ENCODE results near the gene PDCD11. TPM values are rescaled to one million over a fixed set of nuclear protein-coding genes. Genes with fewer than 3 reads are reported as not detected.

PDCD11 gene
- total RNA-seq, 2 donors from 2014 or later: 62.3 to 65.8 TPM

DNA sequence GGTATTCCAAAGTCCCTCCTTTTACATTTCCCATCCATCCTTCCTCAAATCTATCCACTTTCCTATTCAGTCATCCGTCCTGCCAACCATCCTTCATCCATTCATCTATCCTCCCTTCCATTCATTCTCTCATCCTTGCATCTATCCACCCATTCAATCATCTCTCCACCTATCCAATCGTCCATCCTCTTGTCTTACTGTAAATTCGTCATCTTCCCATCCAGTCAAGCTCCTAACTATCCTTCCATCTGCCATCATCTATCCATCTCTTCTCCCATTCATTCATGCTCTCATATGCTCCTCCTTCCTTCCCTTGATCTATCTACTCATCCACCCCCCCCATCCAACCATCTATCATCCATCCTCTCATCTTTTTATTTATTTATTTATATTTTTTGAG, 77.7 kb downstream of the PDCD11 start:
- Mint-ChIP-seq H3K27ac (no peak overlapping the region), H3K36me3 (ENCODE audit: low read depth) (no peaks in the 10 kb centered on the region), H3K4me1 (peaks cover 8% of the 10 kb centered on the region), H3K4me3 (no peak overlapping the region), H3K27me3 (ENCODE audit: insufficient read depth) (peaks cover 5% of the 10 kb centered on the region), H3K9me3 (no peaks in the 10 kb centered on the region)
- no peak overlapping the region for H3K9ac ChIP-seq (ENCODE audit: extremely low read depth, low read length, poor library complexity, severe bottlenecking)
- H3K27me3 ChIP-seq (ENCODE audit: control insufficient read depth, insufficient read depth, low read length, poor library complexity, severe bottlenecking): no peaks in the 10 kb centered on the region
- H3K4me3 ChIP-seq (ENCODE audit: low read length): no peak overlapping the region
- H3K27ac ChIP-seq (ENCODE audit: low read depth, low read length): no peak overlapping the region
- WGBS, 2 experiments (ENCODE audit: insufficient coverage in 1 of 2, insufficient read length in 1 of 2): 82 to 91% methylated on average over 3 of the region's 3 CpGs
- no peaks in the 10 kb centered on the region for H3K9me3 ChIP-seq (ENCODE audit: control insufficient read depth, low read length)
- TF ChIP-seq, protein P1, sequence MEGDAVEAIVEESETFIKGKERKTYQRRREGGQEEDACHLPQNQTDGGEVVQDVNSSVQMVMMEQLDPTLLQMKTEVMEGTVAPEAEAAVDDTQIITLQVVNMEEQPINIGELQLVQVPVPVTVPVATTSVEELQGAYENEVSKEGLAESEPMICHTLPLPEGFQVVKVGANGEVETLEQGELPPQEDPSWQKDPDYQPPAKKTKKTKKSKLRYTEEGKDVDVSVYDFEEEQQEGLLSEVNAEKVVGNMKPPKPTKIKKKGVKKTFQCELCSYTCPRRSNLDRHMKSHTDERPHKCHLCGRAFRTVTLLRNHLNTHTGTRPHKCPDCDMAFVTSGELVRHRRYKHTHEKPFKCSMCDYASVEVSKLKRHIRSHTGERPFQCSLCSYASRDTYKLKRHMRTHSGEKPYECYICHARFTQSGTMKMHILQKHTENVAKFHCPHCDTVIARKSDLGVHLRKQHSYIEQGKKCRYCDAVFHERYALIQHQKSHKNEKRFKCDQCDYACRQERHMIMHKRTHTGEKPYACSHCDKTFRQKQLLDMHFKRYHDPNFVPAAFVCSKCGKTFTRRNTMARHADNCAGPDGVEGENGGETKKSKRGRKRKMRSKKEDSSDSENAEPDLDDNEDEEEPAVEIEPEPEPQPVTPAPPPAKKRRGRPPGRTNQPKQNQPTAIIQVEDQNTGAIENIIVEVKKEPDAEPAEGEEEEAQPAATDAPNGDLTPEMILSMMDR (conservative IDR thresholded peaks at IDR 0.05): no peak
- no peak for DNase-seq
- peaks cover 4% of the 10 kb centered on the region for H3K4me1 ChIP-seq (ENCODE audit: control insufficient read depth, insufficient read depth, low read length)
- no peaks in the 10 kb centered on the region for H3K36me3 ChIP-seq (ENCODE audit: control insufficient read depth, insufficient read depth, low read length)

DNA sequence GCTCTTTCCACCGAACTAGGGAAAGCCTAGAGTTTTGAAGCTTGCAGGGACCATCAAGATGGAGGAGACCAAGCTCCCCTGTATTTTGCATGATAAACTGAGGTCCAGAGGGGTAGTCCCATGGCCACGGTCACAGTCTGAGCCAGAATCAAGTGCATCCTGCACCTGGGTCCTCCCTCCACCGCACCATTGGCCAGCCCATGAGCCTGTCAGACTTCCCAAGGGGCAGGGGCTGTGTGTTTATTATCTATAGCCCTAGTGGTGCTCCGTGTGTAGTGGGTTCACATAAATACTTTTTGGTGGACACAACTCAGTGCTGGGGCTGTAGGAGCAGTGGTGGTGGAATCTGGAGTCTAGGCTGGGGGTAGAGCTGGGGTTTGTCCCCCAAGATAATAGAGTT, 79.0 kb downstream of the PDCD11 start:
- H3K27me3 Mint-ChIP-seq (ENCODE audit: insufficient read depth): peaks cover under 1% of the 10 kb centered on the region
- H3K9ac ChIP-seq (ENCODE audit: extremely low read depth, low read length, poor library complexity, severe bottlenecking): no peak overlapping the region
- TF ChIP-seq, protein P1 (conservative IDR thresholded peaks at IDR 0.05): no peak

DNA sequence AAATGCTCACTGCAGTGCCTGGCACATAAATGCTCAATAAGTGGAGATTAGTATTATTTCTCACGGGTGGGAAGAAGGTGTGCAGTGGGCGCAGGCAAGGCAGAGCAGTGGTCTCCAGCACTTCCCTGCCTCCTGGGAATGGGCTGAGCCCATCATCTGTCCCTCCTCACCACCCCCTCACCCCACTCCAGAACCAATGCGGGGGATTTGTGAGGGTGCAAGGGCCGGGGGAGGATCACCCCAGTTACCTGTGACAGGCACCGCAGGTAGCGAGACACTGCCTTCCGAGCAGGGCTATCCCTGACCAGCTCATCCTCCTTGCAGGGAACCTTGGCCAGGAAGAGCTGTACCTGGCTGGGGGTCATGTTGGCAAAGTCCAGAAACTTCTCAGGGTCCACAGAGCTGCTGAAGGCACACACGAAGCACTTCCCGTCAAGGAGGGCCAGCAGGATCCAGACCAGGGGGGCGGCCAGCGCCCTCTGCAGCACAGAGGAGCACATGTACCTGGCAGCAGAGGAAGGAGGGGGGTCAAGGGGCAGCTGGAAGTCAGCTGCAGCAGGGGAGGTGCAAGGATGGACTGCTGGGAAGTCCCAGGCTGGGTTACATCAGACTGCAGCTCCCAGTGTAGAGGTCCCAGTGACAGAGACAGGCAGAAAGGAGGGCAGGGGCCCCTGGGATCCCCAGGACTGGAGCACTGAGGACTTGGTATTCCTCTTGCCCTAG, 79.8 kb downstream of the PDCD11 start:
- 66 to 72% methylated on average over 8 to 11 of the region's 11 CpGs for WGBS, 2 experiments (ENCODE audit: insufficient coverage in 1 of 2, insufficient read length in 1 of 2)

More for the DNA sequence above, 79.0 kb downstream of the PDCD11 start:
- H3K27me3 ChIP-seq (ENCODE audit: control insufficient read depth, insufficient read depth, low read length, poor library complexity, severe bottlenecking): no peaks in the 10 kb centered on the region
- H3K4me3 Mint-ChIP-seq: no peak overlapping the region
- H3K4me3 ChIP-seq (ENCODE audit: low read length): no peak overlapping the region
- peaks cover 4% of the 10 kb centered on the region for H3K4me1 ChIP-seq (ENCODE audit: control insufficient read depth, insufficient read depth, low read length)
- H3K36me3 ChIP-seq (ENCODE audit: control insufficient read depth, insufficient read depth, low read length): no peaks in the 10 kb centered on the region
- 79 to 100% methylated on average over 2 to 4 of the region's 4 CpGs for WGBS, 2 experiments (ENCODE audit: insufficient coverage in 1 of 2, insufficient read length in 1 of 2)
- no peaks in the 10 kb centered on the region for H3K9me3 Mint-ChIP-seq
- no peak overlapping the region for H3K27ac Mint-ChIP-seq
- peaks cover 8% of the 10 kb centered on the region for H3K4me1 Mint-ChIP-seq
- H3K27ac ChIP-seq (ENCODE audit: low read depth, low read length): no peak overlapping the region
- H3K36me3 Mint-ChIP-seq (ENCODE audit: low read depth): no peaks in the 10 kb centered on the region
- no peaks in the 10 kb centered on the region for H3K9me3 ChIP-seq (ENCODE audit: control insufficient read depth, low read length)
- peak; percentile 56 for DNase-seq

More for the DNA sequence above, 79.8 kb downstream of the PDCD11 start:
- H3K9me3 Mint-ChIP-seq: no peaks in the 10 kb centered on the region
- no peak overlapping the region for H3K27ac Mint-ChIP-seq
- H3K27me3 Mint-ChIP-seq (ENCODE audit: insufficient read depth): no peaks in the 10 kb centered on the region
- H3K27me3 ChIP-seq (ENCODE audit: control insufficient read depth, insufficient read depth, low read length, poor library complexity, severe bottlenecking): no peaks in the 10 kb centered on the region
- no peaks in the 10 kb centered on the region for H3K9me3 ChIP-seq (ENCODE audit: control insufficient read depth, low read length)
- H3K36me3 Mint-ChIP-seq (ENCODE audit: low read depth): no peaks in the 10 kb centered on the region
- no peaks in the 10 kb centered on the region for H3K36me3 ChIP-seq (ENCODE audit: control insufficient read depth, insufficient read depth, low read length)
- peaks cover 4% of the 10 kb centered on the region for H3K4me1 ChIP-seq (ENCODE audit: control insufficient read depth, insufficient read depth, low read length)
- TF ChIP-seq, protein P1 (conservative IDR thresholded peaks at IDR 0.05): peak; percentile 82
- peak; percentile 90 for DNase-seq
- no peak overlapping the region for H3K27ac ChIP-seq (ENCODE audit: low read depth, low read length)
- H3K9ac ChIP-seq (ENCODE audit: extremely low read depth, low read length, poor library complexity, severe bottlenecking): no peak overlapping the region
- no peak overlapping the region for H3K4me3 ChIP-seq (ENCODE audit: low read length)
- peaks cover 5% of the 10 kb centered on the region for H3K4me1 Mint-ChIP-seq
- no peak overlapping the region for H3K4me3 Mint-ChIP-seq

Data from endodermal cell (in vitro differentiated cells).